H1 (cell line): Measurements from ENCODE around the gene EML4. TPM values are rescaled to one million over a fixed set of nuclear protein-coding genes. Genes with fewer than 3 reads are reported as not detected.

Experiments used
- CTCF ChIA-PET: fragments of 300-600 bp; sonication (Branson Sonifier 250); formaldehyde crosslinking; loops from one replicate; lab custom pipeline; 2021; ENCODE audit not compliant: partially characterized antibody; lab: Charles Lee
- POLR2A ChIA-PET: fragments of 300-600 bp; sonication (Branson Sonifier 250); formaldehyde crosslinking; loops from one replicate; lab custom pipeline; 2021; ENCODE audit warnings: inconsistent platforms; ENCODE audit not compliant: partially characterized antibody; lab: Charles Lee
- DNase-seq, 2 experiments: peaks; one replicate each; pipeline versions ENCODE4 v3.0.0 to v3.0.0-alpha.2; 2010 to 2022; ENCODE audit warnings: low spot score in 2 of 2, low read depth in 1 of 2, mixed read lengths in 1 of 2
- FAIRE-seq: peaks from 2 replicates; lab custom pipeline; 2011; peaks lifted over from hg19 to GRCh38; lab: Jason Lieb, UNC
- H2AFZ ChIP-seq: 2 replicates; pipeline ENCODE4 v1.8.1; 2012; ENCODE audit warnings: low read length, inconsistent platforms
- H2AK5ac ChIP-seq: 2 replicates; pipeline ENCODE4 v1.6.1; 2013; ENCODE audit warnings: low read depth, low read length
- H2BK120ac ChIP-seq: replicated peaks from 2 replicates; pipeline ENCODE3; 2013; ENCODE audit warnings: low read depth, low read length, inconsistent platforms
- H2BK12ac ChIP-seq: 2 replicates; pipeline ENCODE4 v1.6.1; 2013; ENCODE audit warnings: low read depth, low read length
- H2BK15ac ChIP-seq: 2 replicates; pipeline ENCODE4 v1.6.1; 2013; ENCODE audit warnings: low read length
- H2BK20ac ChIP-seq: 2 replicates; pipeline ENCODE4 v1.6.1; 2013; ENCODE audit warnings: low read length
- H2BK5ac ChIP-seq: 2 replicates; pipeline ENCODE4 v1.6.1; 2013; ENCODE audit warnings: low read depth, low read length
- H3K14ac ChIP-seq: 2 replicates; pipeline ENCODE4 v1.6.1; 2013; ENCODE audit warnings: inconsistent platforms; ENCODE audit not compliant: insufficient read length
- H3K18ac ChIP-seq: 2 replicates; pipeline ENCODE4 v1.6.1; 2013; ENCODE audit warnings: low read length; ENCODE audit errors: extremely low read depth
- H3K23ac ChIP-seq: 2 replicates; pipeline ENCODE4 v1.6.1; 2013; ENCODE audit warnings: inconsistent platforms; ENCODE audit not compliant: insufficient read length
- H3K23me2 ChIP-seq: 2 replicates; pipeline ENCODE4 v1.6.1; 2013; ENCODE audit warnings: low read depth, low read length
- H3K27ac ChIP-seq: 2 replicates; pipeline ENCODE4 v1.6.1; 2011; ENCODE audit warnings: low read depth, low read length, inconsistent platforms
- H3K27me3 ChIP-seq, 4 experiments: replicated peaks in 1 of 4; 1 replicate in 1 of 4; 2 replicates in 3 of 4; pipeline versions ENCODE4 v1.6.1 to v1.8.1; 2011 to 2013; ENCODE audit warnings: low read length in 3 of 4, mild to moderate bottlenecking in 3 of 4, inconsistent platforms in 2 of 4, mixed read lengths in 2 of 4, moderate library complexity in 1 of 4; ENCODE audit not compliant: control insufficient read depth in 3 of 4, insufficient read depth in 3 of 4; ENCODE audit errors: extremely low read depth in 1 of 4
- H3K36me3 ChIP-seq, 4 experiments: 2 replicates each; pipeline versions ENCODE4 v1.6.1 to v1.8.1; 2011 to 2013; ENCODE audit warnings: mild to moderate bottlenecking in 4 of 4, low read length in 3 of 4, moderate library complexity in 2 of 4, control low read depth in 1 of 4, inconsistent platforms in 1 of 4; ENCODE audit not compliant: insufficient read depth in 4 of 4, control insufficient read depth in 2 of 4
- H3K4ac ChIP-seq: replicated peaks from 2 replicates; pipeline ENCODE3; 2013; ENCODE audit warnings: low read length, low read depth, mixed read lengths, inconsistent platforms; ENCODE audit not compliant: insufficient read length
- H3K4me1 ChIP-seq, 4 experiments: replicated peaks in 1 of 4; 1 replicate in 1 of 4; 2 replicates in 3 of 4; pipeline versions ENCODE4 v1.6.1 to v1.8.1; 2011 to 2013; ENCODE audit warnings: low read length in 3 of 4, inconsistent platforms in 2 of 4, mixed read lengths in 1 of 4; ENCODE audit not compliant: insufficient read depth in 4 of 4, control insufficient read depth in 3 of 4
- H3K4me2 ChIP-seq, 2 experiments: 2 replicates each; pipeline versions ENCODE4 v1.6.1 to v1.8.1; 2011 to 2013; ENCODE audit warnings: low read depth in 2 of 2, low read length in 2 of 2, control low read depth in 1 of 2, inconsistent platforms in 1 of 2, mild to moderate bottlenecking in 1 of 2; ENCODE audit not compliant: insufficient read depth in 1 of 2
- H3K4me3 ChIP-seq, 4 experiments: fragments of 200-600, 300-600 bp in 1 of 4; sonication (generic), shearing (Covaris generic), sonication (Bioruptor Twin) in 1 of 4; 2 replicates each; pipeline versions ENCODE4 v1.5.1 to v1.8.1; 2011 to 2016; ENCODE audit warnings: low read length in 4 of 4, low read depth in 3 of 4, control low read depth in 2 of 4, inconsistent platforms in 2 of 4, mild to moderate bottlenecking in 2 of 4, mixed read lengths in 1 of 4, moderate library complexity in 1 of 4; ENCODE audit not compliant: insufficient read depth in 2 of 4; ENCODE audit errors: extremely low read depth in 1 of 4
- H3K56ac ChIP-seq: replicated peaks from 2 replicates; pipeline ENCODE3; 2013; ENCODE audit warnings: low read depth, mild to moderate bottlenecking, mixed read lengths, low read length, inconsistent platforms; ENCODE audit not compliant: insufficient read length
- H3K79me1 ChIP-seq: 2 replicates; pipeline ENCODE4 v1.6.1; 2013; ENCODE audit warnings: low read depth, low read length, control low read depth
- H3K79me2 ChIP-seq, 2 experiments: 2 replicates each; pipeline versions ENCODE4 v1.6.1 to v1.8.1; 2012 to 2013; ENCODE audit warnings: low read length in 2 of 2, mild to moderate bottlenecking in 2 of 2, inconsistent platforms in 1 of 2; ENCODE audit not compliant: insufficient read depth in 2 of 2, control insufficient read depth in 1 of 2
- H3K9ac ChIP-seq, 4 experiments: replicated peaks in 1 of 4; 1 replicate in 1 of 4; 2 replicates in 3 of 4; pipeline versions ENCODE4 v1.6.1 to v1.8.1; 2011 to 2013; ENCODE audit warnings: low read depth in 3 of 4, low read length in 3 of 4, control low read depth in 2 of 4, mild to moderate bottlenecking in 2 of 4, moderate library complexity in 2 of 4, inconsistent platforms in 1 of 4; ENCODE audit errors: extremely low read depth in 1 of 4
- H3K9me3 ChIP-seq, 2 experiments: 2 replicates each; pipeline versions ENCODE4 v1.6.1 to v1.8.1; 2012 to 2013; ENCODE audit warnings: mild to moderate bottlenecking in 2 of 2, moderate library complexity in 2 of 2, control low read depth in 1 of 2, inconsistent platforms in 1 of 2, low read depth in 1 of 2, low read length in 1 of 2, mixed read lengths in 1 of 2; ENCODE audit not compliant: insufficient read depth in 2 of 2
- H4K20me1 ChIP-seq, 2 experiments: replicated peaks in 1 of 2; 2 replicates each; pipeline versions ENCODE3 to v1.8.1; 2011 to 2013; ENCODE audit warnings: inconsistent platforms in 2 of 2, low read length in 2 of 2, mild to moderate bottlenecking in 1 of 2; ENCODE audit not compliant: insufficient read depth in 2 of 2, control insufficient read depth in 1 of 2
- H4K5ac ChIP-seq: 2 replicates; pipeline ENCODE4 v1.6.1; 2013; ENCODE audit warnings: low read length, low read depth, mixed read lengths, inconsistent platforms; ENCODE audit not compliant: insufficient read length
- H4K8ac ChIP-seq: 2 replicates; pipeline ENCODE4 v1.8.0; 2013; ENCODE audit warnings: mild to moderate bottlenecking, moderate library complexity, low read length, inconsistent platforms; ENCODE audit not compliant: insufficient read depth; ENCODE audit errors: extremely low read depth
- H4K91ac ChIP-seq: replicated peaks from 2 replicates; pipeline ENCODE3; 2013; ENCODE audit warnings: low read length, mixed read lengths, inconsistent platforms; ENCODE audit not compliant: insufficient read length
- BCL11A ChIP-seq, 2 experiments: IDR thresholded peaks; one replicate each; pipeline ENCODE4 v1.6.1; 2011; ENCODE audit warnings: low read depth in 2 of 2, low read length in 2 of 2, mild to moderate bottlenecking in 2 of 2
- CTCF ChIP-seq, 3 experiments: IDR thresholded peaks; 1 replicate in 2 of 3; 2 replicates in 1 of 3; pipeline versions ENCODE4 v1.5.1 to v1.6.1; 2011; ENCODE audit warnings: low read length in 3 of 3, mild to moderate bottlenecking in 3 of 3, inconsistent platforms in 2 of 3, low read depth in 1 of 3, moderate library complexity in 1 of 3; ENCODE audit not compliant: insufficient read depth in 1 of 3; ENCODE audit errors: control extremely low read depth in 1 of 3
- FOSL1 ChIP-seq: IDR thresholded peaks from 2 replicates; pipeline ENCODE4 v1.6.1; 2011; ENCODE audit warnings: mild to moderate bottlenecking, low read depth, low read length, moderate library complexity; ENCODE audit not compliant: insufficient read depth
- RAD21 ChIP-seq, 2 experiments: IDR thresholded peaks in 1 of 2; conservative IDR thresholded peaks in 1 of 2; 2 replicates each; pipeline ENCODE4 v1.6.1; 2011; ENCODE audit warnings: low read depth in 2 of 2, low read length in 2 of 2, improper control_type of control experiment in 1 of 2, inconsistent platforms in 1 of 2, mild to moderate bottlenecking in 1 of 2, moderate library complexity in 1 of 2
- SP4 ChIP-seq: IDR thresholded peaks from 2 replicates; pipeline ENCODE4 v1.6.1; 2012; ENCODE audit warnings: low read length, inconsistent platforms
- WGBS, 2 experiments: shearing (Covaris generic) in 1 of 2; methylation state at CpG; one replicate each; pipeline versions ENCODE4 v1.1.6 to v1.1.7; 2013 to 2015; ENCODE audit warnings: low lambda C conversion rate in 2 of 2, mixed read lengths in 2 of 2, inconsistent platforms in 1 of 2, low coverage in 1 of 2, missing lambda C conversion rate in 1 of 2; ENCODE audit not compliant: insufficient replicate concordance in 2 of 2, insufficient coverage in 1 of 2, insufficient read length in 1 of 2; ENCODE audit errors: extremely low coverage in 1 of 2, missing lambda C conversion rate in 1 of 2; 5-methylcytosine and 5-hydroxymethylcytosine counted together
- polyA plus RNA-seq, 7 experiments: library from polyadenylated mRNA; depleted of rRNA in 3 of 7; stranded (reverse) in 5 of 7; unstranded in 2 of 7; fragments of >200 nt in 5 of 7; fragments of 200-250 nt in 2 of 7; gene quantifications; 1 replicate in 5 of 7; 2 replicates in 1 of 7; 4 replicates in 1 of 7; pipeline versions ENCODE4 v1.2.1 to v1.2.3, GENCODE V29; 2011 to 2013; ENCODE audit warnings: missing spikeins in 2 of 7, mixed read lengths in 2 of 7
- total RNA-seq: library from RNA; stranded (reverse); fragmentation: NEBNext Ultra II Directional; extraction: Animal tissue kit (Norgen Biotek cat#: 25700); gene quantifications from 2 replicates; pipeline ENCODE4 v1.2.1, GENCODE V29; 2021

Gene EML4
- total and polyA plus RNA-seq, 2 of the 8 experiments (the other 6 are each of a cell fraction or from before 2014, with no cell fraction given), result 50.1 to 104 TPM

- H2AFZ ChIP-seq, result no peak overlapping the region
- no peak overlapping the region for H3K4me3 ChIP-seq
- no peak for FAIRE-seq
- peaks cover 2 to 5% of the 10 kb centered on the region in 2 experiments for H4K20me1 ChIP-seq
- H3K9ac ChIP-seq, result no peak overlapping the region
- H3K56ac ChIP-seq, result no peak overlapping the region
- H2BK5ac ChIP-seq, result no peak overlapping the region
- H3K4ac ChIP-seq, result no peak overlapping the region
- H4K91ac ChIP-seq, result no peak overlapping the region
- H3K36me3 ChIP-seq, result peaks cover 0 to 9% (median 5%) of the 10 kb centered on the region in 4 experiments; a peak in 6 of 8 replicates
- no peak overlapping the region for H4K5ac ChIP-seq
- peaks cover 13% of the 10 kb centered on the region for H3K79me1 ChIP-seq
- no peak for DNase-seq
- 88% methylated on average over 5 of the region's 5 CpGs; no CpG with 5 or more reads in 1 of the 2 experiments for WGBS, 2 experiments
- no peaks in the 10 kb centered on the region for H3K79me2 ChIP-seq
- no peak overlapping the region for H2BK12ac ChIP-seq
- no peak overlapping the region for H3K18ac ChIP-seq
- H3K4me1 ChIP-seq, result no peaks in the 10 kb centered on the region; a peak in 2 of 7 replicates
- H3K27ac ChIP-seq, result no peak overlapping the region
- H4K8ac ChIP-seq, result no peak overlapping the region
- CTCF ChIA-PET, result interaction anchor here (1.4 kb wide), 1 partner anchor 9 kb away, joined by 7 read pairs; no protein-coding TSS in a partner anchor
- H3K23me2 ChIP-seq, result no peaks in the 10 kb centered on the region
- H3K4me2 ChIP-seq, result no peak overlapping the region
- H3K27me3 ChIP-seq, result no peaks in the 10 kb centered on the region
- no peak overlapping the region for H2BK20ac ChIP-seq
- no peaks in the 10 kb centered on the region for H3K9me3 ChIP-seq
- H3K23ac ChIP-seq, result no peak overlapping the region
- no peak overlapping the region for H2AK5ac ChIP-seq
- TF ChIP-seq RAD21 (IDR thresholded peaks at IDR 0.05 in 1 of 2, conservative IDR thresholded peaks at IDR 0.05 in 1 of 2; ENCODE audit: low read depth in 2 of 2, low read length in 2 of 2) (peak in 1 of 2 experiments; percentile 15; a peak in 1 of 4 replicates), CTCF (IDR thresholded peaks at IDR 0.05; ENCODE audit: control extremely low read depth in 1 of 3, insufficient read depth in 1 of 3, low read depth in 1 of 3, low read length in 3 of 3) (peak in 1 of 3 experiments; percentile 41; a peak in 1 of 4 replicates), FOSL1 (no peak), SP4 (no peak), BCL11A (IDR thresholded peaks at IDR 0.05; ENCODE audit: low read depth in 2 of 2, low read length in 2 of 2) (no peak)
- POLR2A ChIA-PET, result no interaction called here
- no peak overlapping the region for H2BK120ac ChIP-seq
- no peak overlapping the region for H3K14ac ChIP-seq
- no peak overlapping the region for H2BK15ac ChIP-seq
These were observed 168.2 kb downstream of the EML4 start for GRCh38 chr2:42337356-42337820.
